ENCODE data around the gene HCFC1R1.

The HCFC1R1 gene

DNA sequence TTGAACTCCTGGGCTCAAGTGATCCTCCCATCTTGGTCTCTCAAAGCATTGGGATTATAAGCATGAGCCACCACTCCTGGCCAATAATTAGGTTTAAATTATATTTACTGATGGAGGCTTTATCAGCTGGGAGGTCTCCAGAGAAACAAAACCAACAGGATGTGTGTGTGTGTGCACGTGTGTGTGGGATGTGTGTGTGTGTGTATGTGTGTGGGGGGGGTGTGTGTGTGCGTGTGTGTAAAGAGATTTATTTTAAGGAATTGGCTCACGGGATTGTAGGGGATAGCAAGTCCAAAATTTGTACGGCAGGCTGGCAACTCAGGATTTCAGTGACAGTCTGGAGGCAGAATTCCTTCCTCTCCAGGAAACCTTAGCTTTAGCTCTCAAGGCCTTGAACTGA is 27.3 kb upstream of the HCFC1R1 start:
- H3K4me2 ChIP-seq (ENCODE audit: insufficient read depth, low read length), result no peak overlapping the region

GRCh38 chr16:3050487-3050886 is 26.7 kb upstream of the HCFC1R1 start:
- Histone ChIP-seq H4K20me1 (ENCODE audit: insufficient read depth, low read length) (peaks cover 4% of the 10 kb centered on the region; the same call in 1 of the 2 replicates), H3K9ac (ENCODE audit: low read depth, low read length) (no peak overlapping the region), H3K36me3 (ENCODE audit: insufficient read depth, low read length) (peaks cover 19% of the 10 kb centered on the region), H3K4me3 (ENCODE audit: low read depth in 1 of 2, low read length in 2 of 2) (no peak overlapping the region), H2AFZ (ENCODE audit: low read depth, low read length) (no peak overlapping the region), H3K4me2 (ENCODE audit: insufficient read depth, low read length) (no peak overlapping the region), H3K27me3 (ENCODE audit: insufficient read depth, low read length, poor library complexity) (peaks cover 8% of the 10 kb centered on the region), H3K79me2 (ENCODE audit: insufficient read depth, low read length) (no peaks in the 10 kb centered on the region), H3K4me1 (ENCODE audit: insufficient read depth, low read length) (peaks cover 15% of the 10 kb centered on the region), H3K9me3 (ENCODE audit: insufficient read depth, low read length, severe bottlenecking) (no peaks in the 10 kb centered on the region), H3K27ac (ENCODE audit: low read length) (no peak overlapping the region)
- no peak for DNase-seq
- no peak for ATAC-seq (ENCODE audit: insufficient read depth, low read depth)
- TF ChIP-seq, protein P1, sequence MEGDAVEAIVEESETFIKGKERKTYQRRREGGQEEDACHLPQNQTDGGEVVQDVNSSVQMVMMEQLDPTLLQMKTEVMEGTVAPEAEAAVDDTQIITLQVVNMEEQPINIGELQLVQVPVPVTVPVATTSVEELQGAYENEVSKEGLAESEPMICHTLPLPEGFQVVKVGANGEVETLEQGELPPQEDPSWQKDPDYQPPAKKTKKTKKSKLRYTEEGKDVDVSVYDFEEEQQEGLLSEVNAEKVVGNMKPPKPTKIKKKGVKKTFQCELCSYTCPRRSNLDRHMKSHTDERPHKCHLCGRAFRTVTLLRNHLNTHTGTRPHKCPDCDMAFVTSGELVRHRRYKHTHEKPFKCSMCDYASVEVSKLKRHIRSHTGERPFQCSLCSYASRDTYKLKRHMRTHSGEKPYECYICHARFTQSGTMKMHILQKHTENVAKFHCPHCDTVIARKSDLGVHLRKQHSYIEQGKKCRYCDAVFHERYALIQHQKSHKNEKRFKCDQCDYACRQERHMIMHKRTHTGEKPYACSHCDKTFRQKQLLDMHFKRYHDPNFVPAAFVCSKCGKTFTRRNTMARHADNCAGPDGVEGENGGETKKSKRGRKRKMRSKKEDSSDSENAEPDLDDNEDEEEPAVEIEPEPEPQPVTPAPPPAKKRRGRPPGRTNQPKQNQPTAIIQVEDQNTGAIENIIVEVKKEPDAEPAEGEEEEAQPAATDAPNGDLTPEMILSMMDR (IDR thresholded peaks at IDR 0.05; ENCODE audit: borderline replicate concordance, extremely low read depth, low read length, poor library complexity, severe bottlenecking), result no peak
- TF ChIP-seq EZH2 (IDR thresholded peaks at IDR 0.05; ENCODE audit: borderline replicate concordance, low read depth, low read length, severe bottlenecking), result no peak

More for the DNA sequence above, 27.3 kb upstream of the HCFC1R1 start:
- Histone ChIP-seq H3K27me3 (ENCODE audit: insufficient read depth, low read length, poor library complexity) (peaks cover 3% of the 10 kb centered on the region), H2AFZ (ENCODE audit: low read depth, low read length) (no peak overlapping the region), H3K36me3 (ENCODE audit: insufficient read depth, low read length) (peaks cover 20% of the 10 kb centered on the region), H3K9me3 (ENCODE audit: insufficient read depth, low read length, severe bottlenecking) (no peaks in the 10 kb centered on the region), H3K27ac (ENCODE audit: low read length) (no peak overlapping the region), H4K20me1 (ENCODE audit: insufficient read depth, low read length) (peaks cover 4% of the 10 kb centered on the region; the same call in 1 of the 2 replicates), H3K79me2 (ENCODE audit: insufficient read depth, low read length) (no peaks in the 10 kb centered on the region), H3K9ac (ENCODE audit: low read depth, low read length) (no peak overlapping the region), H3K4me1 (ENCODE audit: insufficient read depth, low read length) (peaks cover 10% of the 10 kb centered on the region), H3K4me3 (ENCODE audit: low read depth in 1 of 2, low read length in 2 of 2) (no peak overlapping the region)
- ATAC-seq (ENCODE audit: insufficient read depth, low read depth) (no peak), DNase-seq (no peak)
- no peak for TF ChIP-seq EZH2 (IDR thresholded peaks at IDR 0.05; ENCODE audit: borderline replicate concordance, low read depth, low read length, severe bottlenecking)

GRCh38 chr16:3049921-3050481 is 26.3 kb upstream of the HCFC1R1 start:
- Histone ChIP-seq H3K9me3 (ENCODE audit: insufficient read depth, low read length, severe bottlenecking) (no peaks in the 10 kb centered on the region), H3K27ac (ENCODE audit: low read length) (no peak overlapping the region), H3K27me3 (ENCODE audit: insufficient read depth, low read length, poor library complexity) (peaks cover 12% of the 10 kb centered on the region), H3K4me1 (ENCODE audit: insufficient read depth, low read length) (peaks cover 18% of the 10 kb centered on the region), H4K20me1 (ENCODE audit: insufficient read depth, low read length) (peaks cover 6% of the 10 kb centered on the region), H2AFZ (ENCODE audit: low read depth, low read length) (no peak overlapping the region), H3K4me2 (ENCODE audit: insufficient read depth, low read length) (no peak overlapping the region), H3K9ac (ENCODE audit: low read depth, low read length) (no peak overlapping the region), H3K79me2 (ENCODE audit: insufficient read depth, low read length) (no peaks in the 10 kb centered on the region), H3K4me3 (ENCODE audit: low read depth in 1 of 2, low read length in 2 of 2) (no peak overlapping the region), H3K36me3 (ENCODE audit: insufficient read depth, low read length) (peaks cover 14% of the 10 kb centered on the region)
- no peak for ATAC-seq (ENCODE audit: insufficient read depth, low read depth)
- DNase-seq, result no peak
- no peak for TF ChIP-seq EZH2 (IDR thresholded peaks at IDR 0.05; ENCODE audit: borderline replicate concordance, low read depth, low read length, severe bottlenecking)
- TF ChIP-seq, protein P1 (IDR thresholded peaks at IDR 0.05; ENCODE audit: borderline replicate concordance, extremely low read depth, low read length, poor library complexity, severe bottlenecking), result no peak

DNA sequence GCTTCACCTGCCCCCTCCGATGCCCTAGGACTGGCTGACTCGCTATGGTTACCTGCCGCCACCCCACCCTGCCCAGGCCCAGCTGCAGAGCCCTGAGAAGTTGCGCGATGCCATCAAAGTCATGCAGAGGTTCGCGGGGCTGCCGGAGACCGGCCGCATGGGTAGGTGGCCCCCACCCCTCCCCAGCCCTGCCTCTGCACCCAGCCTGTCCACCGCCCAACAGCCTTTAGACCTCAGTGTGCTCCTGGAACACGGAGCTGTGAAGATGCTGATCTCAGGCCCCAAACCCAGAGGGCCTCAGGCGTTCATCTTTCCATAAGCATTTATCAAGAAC is 23.6 kb upstream of the HCFC1R1 start:
- Histone ChIP-seq H3K4me3 (ENCODE audit: low read depth in 1 of 2, low read length in 2 of 2) (no peak overlapping the region), H3K27me3 (ENCODE audit: insufficient read depth, low read length, poor library complexity) (peaks cover 25% of the 10 kb centered on the region)

More for the DNA sequence above, 23.6 kb upstream of the HCFC1R1 start:
- H3K4me1 ChIP-seq (ENCODE audit: insufficient read depth, low read length), result peaks cover 10% of the 10 kb centered on the region
- no peak overlapping the region for H2AFZ ChIP-seq (ENCODE audit: low read depth, low read length)
- no peak for TF ChIP-seq EZH2 (IDR thresholded peaks at IDR 0.05; ENCODE audit: borderline replicate concordance, low read depth, low read length, severe bottlenecking)
- TF ChIP-seq, protein P1 (IDR thresholded peaks at IDR 0.05; ENCODE audit: borderline replicate concordance, extremely low read depth, low read length, poor library complexity, severe bottlenecking), result no peak
- H3K4me2 ChIP-seq (ENCODE audit: insufficient read depth, low read length), result no peak overlapping the region
- peaks cover 2% of the 10 kb centered on the region; the same call in 1 of the 2 replicates for H4K20me1 ChIP-seq (ENCODE audit: insufficient read depth, low read length)
- no peak for DNase-seq
- no peaks in the 10 kb centered on the region for H3K36me3 ChIP-seq (ENCODE audit: insufficient read depth, low read length)
- H3K27ac ChIP-seq (ENCODE audit: low read length), result no peak overlapping the region
- no peaks in the 10 kb centered on the region for H3K79me2 ChIP-seq (ENCODE audit: insufficient read depth, low read length)
- H3K9ac ChIP-seq (ENCODE audit: low read depth, low read length), result no peak overlapping the region
- no peak for ATAC-seq (ENCODE audit: insufficient read depth, low read depth)
- H3K9me3 ChIP-seq (ENCODE audit: insufficient read depth, low read length, severe bottlenecking), result no peaks in the 10 kb centered on the region
